Activated CD8-positive, alpha-beta memory T cell treated with anti-CD3 and anti-CD28 coated beads for 4 hours (primary cell): ENCODE measurements around the gene CDK14.

Source experiments
- DNase-seq, 2 donors: peaks; one replicate each; pipeline ENCODE4 v3.0.0-alpha.2; 2020; ENCODE audit warnings: low read depth in 2 of 2

The CDK14 gene

GRCh38 chr7:90678986-90679385, 82.9 kb downstream of the CDK14 start:
- no peak for DNase-seq

- DNase-seq, result no peak
Measured at GRCh38 chr7:90680484-90680883, 84.4 kb downstream of the CDK14 start.

- DNase-seq, result no peak
Measured at GRCh38 chr7:90681336-90682022, 85.4 kb downstream of the CDK14 start.

- DNase-seq, result no peak
Measured at GRCh38 chr7:90686146-90686545, 90.0 kb downstream of the CDK14 start.

GRCh38 chr7:90688810-90689209, 92.7 kb downstream of the CDK14 start:
- DNase-seq, result no peak

GRCh38 chr7:90689260-90689659, 93.1 kb downstream of the CDK14 start:
- DNase-seq, result no peak

- DNase-seq, result no peak
Measured at GRCh38 chr7:90690159-90690858, 94.2 kb downstream of the CDK14 start.

GRCh38 chr7:90692396-90692795, 96.3 kb downstream of the CDK14 start:
- DNase-seq, result no peak

GRCh38 chr7:90692947-90693346, 96.8 kb downstream of the CDK14 start:
- DNase-seq, result no peak

GRCh38 chr7:90693939-90694338, 97.8 kb downstream of the CDK14 start:
- DNase-seq, result no peak

- DNase-seq, result no peak
Measured at GRCh38 chr7:90698616-90699015, 102.5 kb downstream of the CDK14 start.

- no peak for DNase-seq
Measured at GRCh38 chr7:90701021-90701420, 104.9 kb downstream of the CDK14 start.

GRCh38 chr7:90701771-90702170, 105.7 kb downstream of the CDK14 start:
- DNase-seq, result no peak

GRCh38 chr7:90705391-90706071, 109.4 kb downstream of the CDK14 start:
- no peak for DNase-seq

GRCh38 chr7:90706072-90706716, 110.1 kb downstream of the CDK14 start:
- no peak for DNase-seq

GRCh38 chr7:90708841-90709317, 112.8 kb downstream of the CDK14 start:
- DNase-seq, result no peak

- DNase-seq, result no peak
Measured at GRCh38 chr7:90709501-90710465, 113.7 kb downstream of the CDK14 start.

- DNase-seq, result no peak
Measured at GRCh38 chr7:90710466-90710850, 114.3 kb downstream of the CDK14 start.

- DNase-seq, result no peak
Measured at GRCh38 chr7:90713628-90714027, 117.5 kb downstream of the CDK14 start.

GRCh38 chr7:90715067-90715466, 118.9 kb downstream of the CDK14 start:
- DNase-seq, result no peak
